Ovary (tissue), 9 donors: ENCODE results near the gene VARS1. TPM values are rescaled to one million over a fixed set of nuclear protein-coding genes. Genes with fewer than 3 reads are reported as not detected.

ENCODE experiments used
- DNase-seq, 5 donors: peaks; one replicate each; pipeline ENCODE4 v3.0.0-alpha.2; 2019 to 2020
- H3K27ac ChIP-seq, 2 donors: fragments of 200-600 bp; one replicate each; pipeline versions ENCODE4 v1.5.1 to v1.8.0; 2019 to 2022
- H3K27me3 ChIP-seq: fragments of 200-600 bp; one replicate; pipeline ENCODE4 v1.8.0; 2022
- H3K36me3 ChIP-seq: fragments of 200-600 bp; sonication (generic); one replicate; pipeline ENCODE4 v1.5.1; 2019
- H3K4me1 ChIP-seq: one replicate; pipeline ENCODE4 v1.8.1; 2013; ENCODE audit warnings: mild to moderate bottlenecking, moderate library complexity; ENCODE audit not compliant: insufficient read depth
- H3K4me3 ChIP-seq: fragments of 200-600 bp; sonication (generic); one replicate; pipeline ENCODE4 v1.5.1; 2017
- H3K9me3 ChIP-seq, 2 donors: fragments of 200-600 bp in 1 of 2; sonication (generic) in 1 of 2; one replicate each; pipeline versions ENCODE4 v1.5.1 to v1.8.1; 2013 to 2019; ENCODE audit warnings: mild to moderate bottlenecking in 1 of 2, moderate library complexity in 1 of 2
- EP300 ChIP-seq: sonication (generic); formaldehyde crosslinking; IDR thresholded peaks from one replicate; pipeline ENCODE4 v1.6.1; 2017; ENCODE audit warnings: antibody characterized with exemption
- POLR2A ChIP-seq: fragments of 450-650 bp; IDR thresholded peaks from one replicate; pipeline ENCODE4 v1.6.1; 2017; ENCODE audit warnings: antibody characterized with exemption, mild to moderate bottlenecking, moderate library complexity
- WGBS, 3 donors: extraction: QIAGEN DNeasy Blood & Tissue Kit in 1 of 3; methylation state at CpG; one replicate each; pipeline versions ENCODE4 v1.1.5 to v1.1.7; 2013 to 2017; 5-methylcytosine and 5-hydroxymethylcytosine counted together
- intact Hi-C, 4 donors: fragments of 100-400 bp; cut with DNase I; formaldehyde crosslinking; loops; one replicate each; pipeline versions ENCODE4 v1.11.0 to v1.15.1; 2022 to 2023
- polyA plus RNA-seq, 2 donors: library from polyadenylated mRNA; stranded (reverse); fragments of 200-250 nt in 1 of 2; fragments of 350-450 nt in 1 of 2; fragmentation: Illumina TruSeq in 1 of 2; extraction: RNeasy Lipid Tissue Mini Kit (QIAGEN cat#74804) in 1 of 2; gene quantifications; one replicate each; pipeline ENCODE4 v1.2.3, GENCODE V29; 2013 to 2014
- small RNA-seq: library from RNA; depleted of rRNA; stranded (forward); fragments of <200 nt; gene quantifications from one replicate; pipeline ENCODE3, GENCODE V24; 2016
- total RNA-seq, 7 donors: library from RNA; depleted of rRNA in 2 of 7; stranded (reverse); fragments of >200 nt in 2 of 7; fragmentation: NEBNext Ultra II Directional in 3 of 7; extraction: Animal tissue kit (Norgen Biotek cat#: 25700) in 3 of 7; gene quantifications; one replicate each; pipeline versions ENCODE4 v1.1.0 to v1.2.4, GENCODE V29; 2016 to 2023
- TF ChIP-seq, protein P1 (sequence below), 3 donors: fragments of 450-650 bp in 2 of 3; fragments of 200-600 bp in 1 of 3; IDR thresholded peaks; one replicate each; pipeline versions ENCODE4 v1.5.1 to v1.8.0; 2016 to 2022; ENCODE audit warnings: antibody characterized with exemption in 3 of 3, mild to moderate bottlenecking in 1 of 3
- donor health status: DM: no; HTN: no; CAD: no; lungs with moderate emphysema.
- donor health status: DM: no; HTN: no; CAD: no.
- donor health status: Bipolar disorder and iron deficiency.
- donor health status: DM: yes; HTN: yes; CAD: no.
- donor health status: DM: no; HTN: no; CAD: no.
- donor health status: DM: yes; HTN: yes; CAD: no.

Gene VARS1
- total and polyA plus RNA-seq, 9 donors = 16.0 to 73.6 (median 43.8) TPM

DNA sequence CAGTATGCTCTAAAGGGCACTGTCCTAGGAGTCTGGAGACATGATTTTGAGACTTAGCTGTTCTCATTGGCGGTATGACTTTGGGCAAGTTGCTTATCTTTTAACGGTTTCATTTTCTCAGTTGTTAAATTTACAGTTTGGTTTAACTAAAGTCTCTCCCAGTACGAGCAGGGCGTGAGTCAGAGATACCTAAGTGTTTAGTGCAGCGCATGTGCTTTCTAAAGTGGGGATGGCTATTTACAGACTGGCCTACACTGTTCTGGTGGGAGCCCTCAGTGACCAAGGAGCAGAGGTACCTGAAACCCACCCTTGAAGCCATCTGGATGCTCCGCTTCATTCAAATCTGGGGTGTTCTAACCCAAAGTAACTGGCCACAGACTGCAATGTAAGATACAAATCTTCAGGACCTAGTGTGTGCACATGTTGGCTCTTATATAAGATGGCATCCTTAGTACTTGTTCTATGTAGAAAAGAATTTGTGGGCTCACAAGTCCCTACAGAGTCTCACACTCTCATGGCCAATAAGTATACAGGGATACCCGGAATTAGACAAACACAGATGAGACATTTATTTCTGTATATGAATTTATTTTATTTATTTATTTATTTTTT is 45.0 kb downstream of the VARS1 start:
- Histone ChIP-seq H3K36me3 (no peaks in the 10 kb centered on the region), H3K27me3 (no peaks in the 10 kb centered on the region), H3K4me1 (peaks cover 2% of the 10 kb centered on the region), H3K4me3 (no peak overlapping the region), H3K27ac (no peak overlapping the region), H3K9me3 (no peaks in the 10 kb centered on the region)
- DNase-seq = no peak
- 74 to 82% (median 81%) methylated on average over 7 of the region's 7 CpGs for WGBS, 3 donors
- intact Hi-C loops = loop anchor here in 1 of 4 donors (2.0 kb wide), 1 partner anchor 36 kb away; no protein-coding TSS in a partner anchor
- TF ChIP-seq POLR2A = no peak
- no peak for TF ChIP-seq EP300
- TF ChIP-seq, protein P1, sequence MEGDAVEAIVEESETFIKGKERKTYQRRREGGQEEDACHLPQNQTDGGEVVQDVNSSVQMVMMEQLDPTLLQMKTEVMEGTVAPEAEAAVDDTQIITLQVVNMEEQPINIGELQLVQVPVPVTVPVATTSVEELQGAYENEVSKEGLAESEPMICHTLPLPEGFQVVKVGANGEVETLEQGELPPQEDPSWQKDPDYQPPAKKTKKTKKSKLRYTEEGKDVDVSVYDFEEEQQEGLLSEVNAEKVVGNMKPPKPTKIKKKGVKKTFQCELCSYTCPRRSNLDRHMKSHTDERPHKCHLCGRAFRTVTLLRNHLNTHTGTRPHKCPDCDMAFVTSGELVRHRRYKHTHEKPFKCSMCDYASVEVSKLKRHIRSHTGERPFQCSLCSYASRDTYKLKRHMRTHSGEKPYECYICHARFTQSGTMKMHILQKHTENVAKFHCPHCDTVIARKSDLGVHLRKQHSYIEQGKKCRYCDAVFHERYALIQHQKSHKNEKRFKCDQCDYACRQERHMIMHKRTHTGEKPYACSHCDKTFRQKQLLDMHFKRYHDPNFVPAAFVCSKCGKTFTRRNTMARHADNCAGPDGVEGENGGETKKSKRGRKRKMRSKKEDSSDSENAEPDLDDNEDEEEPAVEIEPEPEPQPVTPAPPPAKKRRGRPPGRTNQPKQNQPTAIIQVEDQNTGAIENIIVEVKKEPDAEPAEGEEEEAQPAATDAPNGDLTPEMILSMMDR (IDR thresholded peaks at IDR 0.05) = no peak

DNA sequence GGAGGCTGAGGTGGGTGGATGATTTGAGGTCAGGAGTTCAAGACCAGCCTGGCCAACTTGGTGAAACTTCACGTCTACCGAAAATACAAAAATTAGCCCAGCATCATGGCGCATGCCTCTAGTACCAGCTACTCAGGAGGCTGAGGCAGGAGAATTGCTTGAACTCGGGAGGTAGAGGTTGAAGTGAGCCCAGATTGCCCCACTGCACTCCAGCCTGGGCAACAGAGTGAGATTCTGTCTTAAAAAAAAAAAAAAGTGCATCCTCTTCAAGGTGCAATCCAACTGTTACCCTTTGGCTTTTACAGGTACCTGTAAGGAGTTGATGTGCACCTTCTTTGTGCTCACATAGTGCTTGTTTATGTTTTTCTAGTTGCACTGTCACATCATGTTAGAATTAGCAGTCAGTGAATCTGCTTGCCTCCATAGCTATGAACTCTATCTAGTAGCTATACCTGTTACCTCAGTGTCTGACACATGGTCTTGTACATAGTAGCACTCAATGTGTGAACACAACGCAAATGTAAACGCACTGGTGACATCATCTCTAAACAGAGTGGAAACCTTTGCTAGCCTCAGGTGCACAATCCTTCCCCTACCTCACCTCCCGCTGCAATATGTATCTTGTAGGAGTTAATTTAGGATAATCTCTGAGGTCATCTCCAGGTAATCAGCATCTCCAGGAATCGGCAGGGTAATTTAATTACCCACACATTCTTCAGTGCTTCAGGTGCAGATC is 46.1 kb downstream of the VARS1 start:
- Histone ChIP-seq H3K4me3 (no peak overlapping the region), H3K9me3 (no peaks in the 10 kb centered on the region), H3K4me1 (peaks cover 2% of the 10 kb centered on the region), H3K36me3 (no peaks in the 10 kb centered on the region), H3K27ac (no peak overlapping the region), H3K27me3 (no peaks in the 10 kb centered on the region)
- TF ChIP-seq, protein P1 (IDR thresholded peaks at IDR 0.05) = no peak
- TF ChIP-seq EP300 = no peak
- no peak for TF ChIP-seq POLR2A
- no peak for DNase-seq
- intact Hi-C loops = loop anchor here in 1 of 4 donors (2.0 kb wide), 1 partner anchor 37 kb away; no protein-coding TSS in a partner anchor
- 88 to 89% (median 89%) methylated on average over 8 of the region's 8 CpGs for WGBS, 3 donors

Small RNAs within 50 kb of the gene (small RNA-seq; reads per million reads assigned to genes)
- gene MSH5-SAPCD1 = not detected
- not detected for gene RF00019
- not detected for gene RNU6-850P
- gene SAPCD1 = not detected
- 420 reads per million, percentile 95 among the genes with 10 or more reads in this experiment for gene SNORD48
- gene SNORD52 = not detected

Other genes starting within 250 kb of the VARS1 start
Only the 30 nearest of the 42 such genes appear.
- gene PRRC2A, start 175.0 kb downstream of the VARS1 start, total RNA-seq = 100 to 1,000 TPM in 5 of 7 donors, 10 to 100 TPM in 2; 48.5 to 222 (median 180) TPM
- 100 to 1,000 TPM in 1 of 2 donors, 10 to 100 TPM in 1; 64.8 to 104 TPM for gene PRRC2A, start 175.0 kb downstream of the VARS1 start, polyA plus RNA-seq
- gene BAG6, start 143.1 kb downstream of the VARS1 start, total RNA-seq = 100 to 1,000 TPM; 113 to 246 (median 209) TPM
- 100 to 1,000 TPM; 140 to 170 TPM for gene BAG6, start 143.1 kb downstream of the VARS1 start, polyA plus RNA-seq
- 1 to 10 TPM; 1.3 to 7.2 (median 4.0) TPM for gene APOM, start 139.9 kb downstream of the VARS1 start, total RNA-seq
- 1 to 10 TPM; 1.5 to 7.7 TPM for gene APOM, start 139.9 kb downstream of the VARS1 start, polyA plus RNA-seq
- gene C6orf47, start 135.0 kb downstream of the VARS1 start, total RNA-seq = 10 to 100 TPM; 13.9 to 26.2 (median 22.6) TPM
- 10 to 100 TPM; 15.9 to 17.6 TPM for gene C6orf47, start 135.0 kb downstream of the VARS1 start, polyA plus RNA-seq
- gene GPANK1, start 130.8 kb downstream of the VARS1 start, total RNA-seq = 10 to 100 TPM; 14.6 to 19.9 (median 16.5) TPM
- gene GPANK1, start 130.8 kb downstream of the VARS1 start, polyA plus RNA-seq = 10 to 100 TPM; 25.1 to 26.6 TPM
- gene CSNK2B, start 129.7 kb downstream of the VARS1 start, total RNA-seq = 100 to 1,000 TPM; 120 to 258 (median 139) TPM
- 100 to 1,000 TPM; 186 to 240 TPM for gene CSNK2B, start 129.7 kb downstream of the VARS1 start, polyA plus RNA-seq
- gene LY6G5B, start 125.8 kb downstream of the VARS1 start, total RNA-seq = 10 to 100 TPM in 5 of 7 donors, 1 to 10 TPM in 2; 8.5 to 28.4 (median 13.1) TPM
- gene LY6G5B, start 125.8 kb downstream of the VARS1 start, polyA plus RNA-seq = 10 to 100 TPM; 11.4 to 15.0 TPM
- 1 to 10 TPM in 6 of 7 donors, not detected in 1; 1.2 to 2.3 (median 2.0) TPM for gene LY6G5C, start 114.7 kb downstream of the VARS1 start, total RNA-seq
- gene LY6G5C, start 114.7 kb downstream of the VARS1 start, polyA plus RNA-seq = 1 to 10 TPM; 2.7 to 3.7 TPM
- gene ABHD16A, start 92.4 kb downstream of the VARS1 start, total RNA-seq = 10 to 100 TPM; 31.1 to 60.4 (median 37.6) TPM
- gene ABHD16A, start 92.4 kb downstream of the VARS1 start, polyA plus RNA-seq = 10 to 100 TPM; 25.4 to 35.2 TPM
- not detected for gene LY6G6F, start 88.9 kb downstream of the VARS1 start, total RNA-seq
- not detected for gene LY6G6F, start 88.9 kb downstream of the VARS1 start, polyA plus RNA-seq
- not detected for gene LY6G6D, start 80.4 kb downstream of the VARS1 start, total RNA-seq
- not detected for gene LY6G6D, start 80.4 kb downstream of the VARS1 start, polyA plus RNA-seq
- 1 to 10 TPM in 2 of 7 donors, not detected in 5; 1.0 to 4.9 TPM for gene LY6G6C, start 74.0 kb downstream of the VARS1 start, total RNA-seq
- gene LY6G6C, start 74.0 kb downstream of the VARS1 start, polyA plus RNA-seq = under 1 TPM in 1 of 2 donors, not detected in 1; 0.17 TPM
- gene MPIG6B, start 72.4 kb downstream of the VARS1 start, total RNA-seq = under 1 TPM in 3 of 7 donors, not detected in 4; 0.15 to 0.94 (median 0.69) TPM
- under 1 TPM; 0.06 to 0.60 TPM for gene MPIG6B, start 72.4 kb downstream of the VARS1 start, polyA plus RNA-seq
- 100 to 1,000 TPM in 3 of 7 donors, 10 to 100 TPM in 4; 61.2 to 139 (median 95.2) TPM for gene DDAH2, start 66.5 kb downstream of the VARS1 start, total RNA-seq
- 100 to 1,000 TPM in 1 of 2 donors, 10 to 100 TPM in 1; 23.9 to 127 TPM for gene DDAH2, start 66.5 kb downstream of the VARS1 start, polyA plus RNA-seq
- 100 to 1,000 TPM; 128 to 208 (median 184) TPM for gene CLIC1, start 59.2 kb downstream of the VARS1 start, total RNA-seq
- gene CLIC1, start 59.2 kb downstream of the VARS1 start, polyA plus RNA-seq = 100 to 1,000 TPM; 199 to 473 TPM
- 10 to 100 TPM in 4 of 7 donors, 1 to 10 TPM in 3; 8.6 to 19.1 (median 14.5) TPM for gene MSH5, start 55.7 kb downstream of the VARS1 start, total RNA-seq
- 1 to 10 TPM; 4.8 to 7.8 TPM for gene MSH5, start 55.7 kb downstream of the VARS1 start, polyA plus RNA-seq
- gene SAPCD1, start 33.1 kb downstream of the VARS1 start, total RNA-seq = 1 to 10 TPM in 5 of 7 donors, under 1 TPM in 1, not detected in 1; 0.94 to 5.2 (median 3.6) TPM
- 1 to 10 TPM; 1.6 to 2.9 TPM for gene SAPCD1, start 33.1 kb downstream of the VARS1 start, polyA plus RNA-seq
- 10 to 100 TPM in 1 of 7 donors, 1 to 10 TPM in 5, under 1 TPM in 1; 0.48 to 25.2 (median 1.7) TPM for gene VWA7, start 18.4 kb downstream of the VARS1 start, total RNA-seq
- gene VWA7, start 18.4 kb downstream of the VARS1 start, polyA plus RNA-seq = under 1 TPM; 0.18 to 0.62 TPM
- 10 to 100 TPM; 35.9 to 58.3 (median 47.5) TPM for gene LSM2, start 11.2 kb upstream of the VARS1 start, total RNA-seq
- gene LSM2, start 11.2 kb upstream of the VARS1 start, polyA plus RNA-seq = 10 to 100 TPM; 51.2 to 90.7 TPM
- 1 to 10 TPM; 1.3 to 6.1 (median 3.9) TPM for gene HSPA1L, start 19.5 kb upstream of the VARS1 start, total RNA-seq
- gene HSPA1L, start 19.5 kb upstream of the VARS1 start, polyA plus RNA-seq = 1 to 10 TPM; 3.2 to 6.1 TPM
- gene HSPA1A, start 19.8 kb upstream of the VARS1 start, total RNA-seq = 100 to 1,000 TPM in 5 of 7 donors, 10 to 100 TPM in 2; 51.5 to 340 (median 140) TPM
- 10 to 100 TPM; 44.6 to 83.1 TPM for gene HSPA1A, start 19.8 kb upstream of the VARS1 start, polyA plus RNA-seq
- 100 to 1,000 TPM; 119 to 506 (median 196) TPM for gene HSPA1B, start 32.0 kb upstream of the VARS1 start, total RNA-seq
- gene HSPA1B, start 32.0 kb upstream of the VARS1 start, polyA plus RNA-seq = 10 to 100 TPM; 41.9 to 66.0 TPM
- gene NEU1, start 67.1 kb upstream of the VARS1 start, total RNA-seq = 10 to 100 TPM; 23.7 to 35.7 (median 28.2) TPM
- gene NEU1, start 67.1 kb upstream of the VARS1 start, polyA plus RNA-seq = 10 to 100 TPM; 26.3 to 61.1 TPM
- gene SLC44A4, start 83.2 kb upstream of the VARS1 start, total RNA-seq = 10 to 100 TPM in 1 of 7 donors, 1 to 10 TPM in 6; 1.4 to 54.8 (median 6.4) TPM
- gene SLC44A4, start 83.2 kb upstream of the VARS1 start, polyA plus RNA-seq = 1 to 10 TPM; 1.8 to 2.5 TPM
- 10 to 100 TPM; 23.1 to 71.7 (median 57.7) TPM for gene EHMT2, start 101.9 kb upstream of the VARS1 start, total RNA-seq
- 10 to 100 TPM; 19.7 to 48.4 TPM for gene EHMT2, start 101.9 kb upstream of the VARS1 start, polyA plus RNA-seq
- gene ZBTB12, start 106.3 kb upstream of the VARS1 start, total RNA-seq = 10 to 100 TPM in 5 of 7 donors, 1 to 10 TPM in 2; 1.9 to 24.8 (median 10.8) TPM
- 10 to 100 TPM in 1 of 2 donors, 1 to 10 TPM in 1; 2.4 to 10.3 TPM for gene ZBTB12, start 106.3 kb upstream of the VARS1 start, polyA plus RNA-seq
- 10 to 100 TPM in 4 of 7 donors, 1 to 10 TPM in 3; 1.4 to 23.0 (median 11.4) TPM for gene C2, start 132.0 kb upstream of the VARS1 start, total RNA-seq
- 10 to 100 TPM in 1 of 2 donors, 1 to 10 TPM in 1; 8.6 to 32.6 TPM for gene C2, start 132.0 kb upstream of the VARS1 start, polyA plus RNA-seq
- gene CFB, start 150.3 kb upstream of the VARS1 start, total RNA-seq = 100 to 1,000 TPM in 1 of 7 donors, 10 to 100 TPM in 6; 11.3 to 231 (median 23.8) TPM
- 10 to 100 TPM; 19.1 to 20.4 TPM for gene CFB, start 150.3 kb upstream of the VARS1 start, polyA plus RNA-seq
- 10 to 100 TPM; 59.2 to 75.0 (median 65.8) TPM for gene NELFE, start 163.2 kb upstream of the VARS1 start, total RNA-seq
- gene NELFE, start 163.2 kb upstream of the VARS1 start, polyA plus RNA-seq = 10 to 100 TPM; 54.8 to 84.5 TPM
- gene SKIC2, start 163.4 kb upstream of the VARS1 start, total RNA-seq = 10 to 100 TPM; 37.2 to 59.4 (median 51.5) TPM
- 10 to 100 TPM; 24.6 to 36.3 TPM for gene SKIC2, start 163.4 kb upstream of the VARS1 start, polyA plus RNA-seq